CD4-positive, alpha-beta T cell treated with Interleukin-17A for 4 hours (primary cell): ENCODE measurements around the gene GLT1D1.

Source experiments
- DNase-seq: peaks from one replicate; pipeline ENCODE4 v3.0.0-alpha.2; 2020; ENCODE audit warnings: mixed read lengths

Gene GLT1D1

DNA sequence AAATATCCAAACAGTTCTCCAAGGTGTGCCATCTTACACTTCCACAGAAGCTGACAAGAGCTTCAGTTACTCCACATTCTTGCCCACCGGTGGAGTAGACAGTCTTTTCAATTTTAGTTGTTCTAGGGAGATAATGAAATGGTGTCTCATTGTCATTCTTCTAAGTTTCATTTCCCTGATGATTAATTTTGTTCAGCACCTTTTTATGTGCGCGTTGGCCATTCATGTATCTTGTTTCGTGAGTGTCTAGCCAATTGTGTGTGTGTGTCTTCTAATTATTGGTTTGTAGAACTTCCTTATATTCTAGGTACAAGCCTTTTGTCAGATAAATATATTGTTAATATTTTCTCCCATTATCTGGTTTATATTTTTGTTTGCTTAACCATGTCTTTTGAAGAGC is 63.1 kb downstream of the GLT1D1 start:
- no peak for DNase-seq

GRCh38 chr12:128918481-128919260 is 65.4 kb downstream of the GLT1D1 start:
- no peak for DNase-seq

DNA sequence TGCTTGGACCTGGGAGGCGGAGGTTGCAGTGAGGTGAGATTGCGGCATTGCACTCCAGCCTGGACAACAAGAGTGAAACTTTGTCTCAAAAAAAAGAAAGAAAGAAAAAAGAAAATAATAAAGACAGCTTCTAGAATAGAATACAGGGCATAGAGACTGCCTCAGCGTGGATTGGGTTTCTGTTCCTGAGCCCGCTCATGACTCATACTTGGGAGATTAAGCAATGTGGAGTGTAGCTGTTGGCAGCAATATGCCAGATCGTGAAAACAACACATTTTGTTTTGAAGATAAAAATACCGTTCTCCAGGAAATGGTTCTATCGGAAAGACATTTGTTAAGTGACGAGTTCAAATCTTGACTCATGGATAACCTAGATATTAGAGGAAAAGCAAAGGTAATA is 67.2 kb downstream of the GLT1D1 start:
- no peak for DNase-seq

- DNase-seq = no peak
Measured at GRCh38 chr12:128928361-128928760, 75.1 kb downstream of the GLT1D1 start.

DNA sequence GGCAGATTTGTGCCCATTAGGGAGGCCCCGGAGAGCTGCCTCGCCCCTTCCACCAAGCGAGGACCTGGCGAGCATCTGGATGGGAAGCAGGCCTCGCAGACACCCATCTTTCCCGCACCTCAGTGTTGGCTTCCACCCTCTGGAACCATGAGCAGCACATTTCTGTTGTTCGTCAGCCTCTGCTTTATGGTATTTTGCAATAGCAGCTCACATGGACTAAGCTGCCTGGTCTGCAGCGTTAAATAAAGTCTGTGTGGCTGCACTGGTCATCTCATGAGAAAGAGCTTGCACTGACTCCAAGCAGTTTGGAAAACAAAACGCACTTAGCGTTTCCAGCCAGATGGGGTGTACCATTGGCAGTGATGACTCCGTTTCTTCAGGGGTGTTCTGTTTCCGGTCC is 75.8 kb downstream of the GLT1D1 start:
- DNase-seq = no peak

DNA sequence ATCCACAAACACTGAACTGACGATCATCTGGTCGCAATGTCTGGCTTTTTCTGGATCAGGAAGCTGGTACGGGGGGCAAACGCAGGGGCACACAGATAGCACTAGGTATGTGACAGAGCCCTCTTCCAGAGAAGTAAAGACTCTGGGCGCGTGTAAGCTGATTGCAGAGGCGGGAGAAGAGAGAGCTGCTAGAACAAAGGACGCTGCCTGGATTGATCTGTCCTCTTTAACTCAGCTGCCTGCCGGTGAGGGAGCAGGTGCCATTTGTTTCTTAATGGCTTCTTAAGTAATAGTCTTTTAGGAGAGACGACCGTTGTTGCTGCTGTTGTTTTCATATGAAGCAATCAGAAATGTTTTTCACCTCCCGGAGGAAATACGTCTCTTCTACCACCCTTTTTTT is 77.3 kb downstream of the GLT1D1 start:
- DNase-seq = no peak

DNA sequence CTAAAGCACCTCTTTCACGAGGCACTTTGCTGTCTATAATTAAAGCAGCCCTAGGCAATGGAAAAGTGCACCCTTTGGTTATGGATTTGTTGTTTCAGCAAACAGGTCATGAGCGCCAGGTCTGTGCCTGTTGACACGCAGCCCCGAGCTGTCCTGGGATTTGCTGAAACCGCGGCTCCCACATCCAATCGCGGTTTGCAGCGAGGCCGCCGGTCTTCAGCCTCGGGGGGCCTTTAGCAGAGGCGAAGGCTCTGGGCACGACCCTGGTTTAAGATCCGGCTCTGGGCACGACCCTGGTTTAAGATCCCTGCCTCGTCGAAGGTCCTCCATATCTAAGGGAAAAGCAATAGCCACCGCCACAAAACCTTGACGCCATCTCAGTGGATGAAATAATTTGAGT is 79.2 kb downstream of the GLT1D1 start:
- no peak for DNase-seq

DNA sequence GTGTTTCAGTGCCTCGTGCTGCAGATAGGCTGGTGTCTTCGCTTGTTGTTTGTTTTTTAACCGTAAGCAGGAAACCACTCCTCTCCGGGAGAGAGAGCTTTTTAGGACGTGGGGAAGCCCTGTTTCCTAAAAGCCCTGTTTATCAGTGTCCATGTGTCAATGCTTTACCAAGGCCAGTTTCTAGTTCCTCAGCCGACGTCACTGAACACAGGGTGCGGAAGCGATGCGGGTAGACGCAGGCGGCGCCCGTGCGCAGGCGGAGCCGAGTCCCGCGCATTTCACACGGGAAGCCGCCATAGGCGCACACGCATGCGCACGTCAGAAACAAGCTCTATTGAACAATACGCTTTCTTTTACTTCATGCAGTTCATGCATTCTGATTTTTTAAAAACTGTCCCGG is 79.8 kb downstream of the GLT1D1 start:
- DNase-seq = no peak

DNA sequence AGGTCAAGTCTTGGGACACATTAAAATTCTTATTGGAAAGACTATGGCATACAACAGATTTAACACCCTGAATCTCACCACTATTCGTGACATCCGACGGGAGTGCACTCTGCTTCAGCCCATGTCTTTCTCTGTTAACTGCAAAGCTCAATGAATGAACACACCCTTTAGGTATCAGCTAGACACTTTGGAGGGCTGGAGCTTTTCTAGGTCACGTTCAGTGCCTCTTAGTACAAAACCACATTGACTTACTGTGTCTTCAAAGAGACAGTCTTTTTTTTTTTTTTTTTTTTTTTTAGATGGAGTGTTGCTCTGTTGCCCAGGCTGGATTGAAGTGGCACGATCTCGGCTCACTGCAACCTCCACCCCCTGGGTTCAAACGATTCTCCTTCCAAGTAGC is 80.6 kb downstream of the GLT1D1 start:
- no peak for DNase-seq

DNA sequence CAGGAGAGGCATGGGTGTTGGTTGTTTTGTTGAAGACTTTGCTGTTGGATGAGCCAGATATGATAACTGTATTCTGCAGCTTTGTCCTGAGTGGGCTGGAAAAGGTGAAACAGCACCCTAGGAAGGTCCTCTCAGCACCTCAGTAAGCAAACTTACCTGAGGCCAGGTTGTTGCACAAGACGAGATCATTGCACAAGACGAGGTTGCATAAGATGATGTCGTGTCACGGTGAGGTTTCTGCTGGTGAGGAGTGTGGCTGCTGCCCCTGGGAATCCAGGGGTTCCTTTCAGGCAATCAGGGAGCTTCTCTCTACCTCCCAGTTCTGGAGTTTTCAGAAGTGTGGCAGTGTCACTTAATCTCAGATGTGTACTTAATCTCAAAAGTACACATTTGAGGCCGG is 85.6 kb downstream of the GLT1D1 start:
- no peak for DNase-seq

GRCh38 chr12:128940090-128940888 is 87.0 kb downstream of the GLT1D1 start:
- DNase-seq = no peak

GRCh38 chr12:128940974-128941373 is 87.7 kb downstream of the GLT1D1 start:
- DNase-seq = no peak

DNA sequence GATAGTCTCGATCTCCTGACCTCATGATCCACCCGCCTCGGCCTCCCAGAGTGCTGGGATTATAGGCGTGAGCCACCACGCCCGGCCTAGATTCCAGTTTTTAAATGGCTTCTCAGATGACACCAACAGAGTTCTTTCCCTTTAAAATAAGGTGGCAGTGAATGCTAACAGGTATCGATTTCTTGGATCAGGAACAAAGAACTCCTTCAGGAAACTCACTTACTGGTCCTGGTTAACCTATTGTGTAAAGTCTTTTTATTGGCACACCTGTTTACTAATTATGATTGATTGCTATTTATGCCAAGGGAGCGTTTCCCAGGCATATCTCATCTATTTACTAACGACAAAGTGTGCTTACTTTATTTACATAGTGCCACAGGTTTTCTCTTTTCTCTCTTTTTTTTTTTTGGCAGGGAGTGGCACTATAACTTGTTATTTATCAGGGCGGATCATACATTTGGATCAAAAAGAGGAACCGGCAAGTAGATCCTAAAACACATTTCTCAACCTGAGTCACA is 89.7 kb downstream of the GLT1D1 start:
- DNase-seq = no peak

DNA sequence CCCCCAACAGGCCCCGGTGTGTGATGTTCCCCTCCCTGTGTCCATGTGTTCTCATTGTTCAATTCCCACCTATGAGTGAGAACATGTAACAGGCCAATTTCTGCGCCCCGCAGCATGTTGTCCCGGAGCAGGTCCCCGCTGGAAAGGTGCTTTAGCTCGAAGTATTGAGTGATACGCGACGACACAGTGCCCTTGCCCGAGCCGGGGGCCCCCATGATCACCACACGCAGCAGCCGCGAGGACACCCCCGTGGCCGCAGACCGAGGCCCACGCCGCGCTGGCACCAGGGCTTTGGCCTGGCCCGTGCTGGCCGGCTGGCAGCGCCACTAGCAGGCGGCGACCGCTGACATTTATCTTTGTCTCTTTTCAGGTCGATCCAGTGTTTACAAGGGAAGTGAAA is 91.7 kb downstream of the GLT1D1 start:
- no peak for DNase-seq

DNA sequence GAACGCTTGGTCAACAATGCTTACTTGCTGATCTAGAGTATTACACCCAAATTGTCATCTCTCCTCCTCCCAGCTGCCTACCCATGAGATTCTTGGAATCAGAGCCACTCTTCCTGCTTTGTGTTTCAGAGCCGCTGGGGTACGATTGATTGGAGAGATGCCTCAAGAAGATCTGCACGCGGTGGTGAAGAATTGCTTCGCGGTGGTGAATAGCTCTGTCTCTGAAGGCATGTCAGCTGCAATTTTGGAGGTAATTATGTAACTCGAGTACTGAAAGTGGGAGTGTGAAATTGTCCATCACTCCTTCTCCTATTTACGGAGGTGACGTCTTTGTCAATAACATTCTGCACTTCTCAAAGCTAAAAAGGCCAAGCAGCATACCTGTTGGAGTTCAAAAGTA is 93.9 kb downstream of the GLT1D1 start:
- no peak for DNase-seq

- no peak for DNase-seq
Measured at GRCh38 chr12:128949086-128949485, 95.8 kb downstream of the GLT1D1 start.

GRCh38 chr12:128951448-128951847 is 98.2 kb downstream of the GLT1D1 start:
- no peak for DNase-seq

GRCh38 chr12:128956755-128957154 is 103.5 kb downstream of the GLT1D1 start:
- no peak for DNase-seq

DNA sequence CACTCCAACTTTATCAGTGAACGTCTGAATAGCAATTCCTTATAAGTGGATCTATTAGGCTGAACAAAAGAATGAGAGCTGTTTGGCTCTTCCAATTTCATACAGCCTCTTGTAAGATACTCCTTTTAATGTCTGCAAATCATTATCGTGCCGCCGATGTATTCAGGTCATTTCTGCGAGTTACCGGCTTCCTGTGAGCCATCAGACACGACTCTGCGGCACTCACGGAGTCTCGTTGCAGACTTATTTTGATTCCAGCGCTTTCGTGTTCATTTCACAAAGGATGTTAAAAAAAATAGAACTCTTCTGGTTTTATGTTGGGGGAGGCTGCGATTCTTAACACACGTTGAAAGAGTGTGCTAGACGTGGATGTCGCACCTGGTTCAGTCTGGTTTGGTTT is 106.6 kb downstream of the GLT1D1 start:
- DNase-seq = no peak

DNA sequence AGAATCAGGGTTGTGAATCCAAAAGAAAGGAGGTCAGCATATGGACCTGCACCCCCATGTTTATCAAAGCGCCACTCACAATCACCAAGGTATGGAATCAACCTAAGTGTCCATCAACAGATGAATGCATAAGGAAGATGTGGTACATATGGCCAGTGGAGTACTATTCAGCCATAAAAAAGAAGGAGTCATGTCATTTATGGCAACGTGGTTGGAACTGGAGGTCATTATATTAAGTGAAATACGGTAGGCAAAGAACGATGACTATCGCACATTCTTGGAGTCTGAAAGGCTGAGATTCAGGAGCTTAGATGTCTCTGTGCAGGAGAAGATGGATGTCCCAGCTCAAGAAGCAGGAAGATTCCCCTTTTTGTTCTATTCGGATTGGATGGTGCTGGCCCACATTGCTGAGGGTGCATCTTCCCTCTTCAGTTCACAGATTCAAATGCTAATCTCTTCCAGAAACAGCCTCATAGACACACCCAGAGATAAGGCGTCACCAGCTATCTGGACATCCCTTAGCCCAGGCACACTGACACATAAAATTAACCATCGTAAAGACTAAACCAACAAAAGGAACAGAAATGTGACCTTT is 108.1 kb downstream of the GLT1D1 start:
- no peak for DNase-seq

- no peak for DNase-seq
Measured at GRCh38 chr12:128961957-128962356, 108.7 kb downstream of the GLT1D1 start.

DNA sequence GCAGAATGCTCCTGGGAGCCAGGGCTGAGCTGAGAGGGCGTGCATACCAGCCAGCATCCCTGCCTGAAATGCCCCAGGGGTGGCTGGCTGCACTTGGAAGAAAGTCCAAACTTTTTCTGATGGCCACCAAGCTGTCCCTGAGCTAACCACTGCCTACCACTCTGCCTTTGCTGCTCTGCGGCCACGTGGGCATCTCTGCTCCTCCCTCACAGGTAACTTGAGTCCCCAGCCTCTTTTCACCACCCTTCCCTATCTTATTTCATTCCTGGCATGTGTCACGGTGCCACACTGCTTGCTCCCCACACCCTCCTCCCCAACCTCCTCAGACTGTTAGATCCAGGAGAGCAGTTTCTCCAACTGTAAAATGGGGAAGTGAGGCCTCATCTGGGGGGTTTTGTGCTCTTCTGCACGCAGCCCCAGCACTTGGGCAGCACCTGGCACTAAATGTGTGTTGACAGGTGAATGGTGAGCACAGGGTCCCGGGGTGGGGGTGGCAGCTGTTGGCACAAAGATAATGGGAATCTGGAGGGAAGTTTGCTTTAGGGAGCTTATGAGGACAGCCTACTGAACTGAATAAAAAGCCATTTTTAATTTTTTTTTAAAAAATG is 113.0 kb downstream of the GLT1D1 start:
- DNase-seq = no peak

DNA sequence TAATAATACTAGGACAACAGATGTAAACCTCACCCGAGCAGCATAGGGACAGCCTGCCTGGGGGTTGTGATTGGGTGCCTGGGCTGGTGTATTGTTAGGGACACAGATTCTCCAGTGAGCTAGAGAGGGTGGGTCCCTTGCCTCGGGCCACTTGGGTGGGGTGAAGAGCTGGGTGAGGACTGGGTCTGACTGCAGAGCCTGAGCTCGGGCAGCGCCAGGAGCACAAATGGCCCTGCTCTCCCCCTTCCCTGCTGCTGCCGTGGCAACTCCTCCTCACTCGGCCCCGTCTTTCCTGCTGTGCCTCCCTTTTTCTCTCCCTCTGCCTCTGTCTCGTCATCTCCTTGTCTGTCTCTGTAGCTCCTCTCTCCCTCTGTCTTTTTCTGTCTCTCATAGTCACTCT is 115.4 kb downstream of the GLT1D1 start:
- no peak for DNase-seq
